Breast epithelium (tissue), 3 donors: Measurements from ENCODE around the gene MRPL16.

ENCODE experiments used
- POLR2A ChIP-seq: fragments of 450-650 bp; IDR thresholded peaks from one replicate; pipeline ENCODE4 v1.6.1; 2016; ENCODE audit warnings: antibody characterized with exemption, mild to moderate bottlenecking, moderate library complexity
- POLR2AphosphoS5 ChIP-seq, 3 donors: sonication (generic); formaldehyde crosslinking; IDR thresholded peaks; one replicate each; pipeline ENCODE4 v1.6.1; 2017; ENCODE audit warnings: antibody characterized with exemption in 3 of 3
- TF ChIP-seq, protein P1 (sequence below), 3 donors: fragments of 450-650 bp; IDR thresholded peaks; one replicate each; pipeline ENCODE4 v1.5.1; 2016 to 2017; ENCODE audit warnings: antibody characterized with exemption in 3 of 3, mild to moderate bottlenecking in 3 of 3, moderate library complexity in 3 of 3

GRCh38 chr11:59791639-59792038, 18.9 kb downstream of the MRPL16 start:
- TF ChIP-seq POLR2A (no peak), POLR2AphosphoS5 (IDR thresholded peaks at IDR 0.05) (no peak)
- TF ChIP-seq, protein P1, sequence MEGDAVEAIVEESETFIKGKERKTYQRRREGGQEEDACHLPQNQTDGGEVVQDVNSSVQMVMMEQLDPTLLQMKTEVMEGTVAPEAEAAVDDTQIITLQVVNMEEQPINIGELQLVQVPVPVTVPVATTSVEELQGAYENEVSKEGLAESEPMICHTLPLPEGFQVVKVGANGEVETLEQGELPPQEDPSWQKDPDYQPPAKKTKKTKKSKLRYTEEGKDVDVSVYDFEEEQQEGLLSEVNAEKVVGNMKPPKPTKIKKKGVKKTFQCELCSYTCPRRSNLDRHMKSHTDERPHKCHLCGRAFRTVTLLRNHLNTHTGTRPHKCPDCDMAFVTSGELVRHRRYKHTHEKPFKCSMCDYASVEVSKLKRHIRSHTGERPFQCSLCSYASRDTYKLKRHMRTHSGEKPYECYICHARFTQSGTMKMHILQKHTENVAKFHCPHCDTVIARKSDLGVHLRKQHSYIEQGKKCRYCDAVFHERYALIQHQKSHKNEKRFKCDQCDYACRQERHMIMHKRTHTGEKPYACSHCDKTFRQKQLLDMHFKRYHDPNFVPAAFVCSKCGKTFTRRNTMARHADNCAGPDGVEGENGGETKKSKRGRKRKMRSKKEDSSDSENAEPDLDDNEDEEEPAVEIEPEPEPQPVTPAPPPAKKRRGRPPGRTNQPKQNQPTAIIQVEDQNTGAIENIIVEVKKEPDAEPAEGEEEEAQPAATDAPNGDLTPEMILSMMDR (IDR thresholded peaks at IDR 0.05), result no peak
